Panc1 (cell line): ENCODE data around the gene ING4. TPM values are rescaled to one million over a fixed set of nuclear protein-coding genes. Genes with fewer than 3 reads are reported as not detected.

Experiments
- ATAC-seq: fragments of 200-7000 bp; cut with Tn5 transposase; 2 replicates; pipeline ENCODE4 v1.9.1; 2020; ENCODE audit warnings: mild to moderate bottlenecking, moderate library complexity
- BruUV-seq: library from RNA; stranded (reverse); fragments of 400-500 nt; replicated peaks from 2 replicates; lab custom pipeline; 2021; lab: Mats Ljungman, UMichigan
- CTCF ChIA-PET: fragments of 300-600 bp; sonication (Branson Sonifier 250); formaldehyde crosslinking; loops from one replicate; lab custom pipeline; 2022; ENCODE audit warnings: antibody characterized with exemption; lab: Charles Lee
- POLR2A ChIA-PET: fragments of 300-600 bp; sonication (Branson Sonifier 250); formaldehyde crosslinking; loops from one replicate; lab custom pipeline; 2022; ENCODE audit warnings: antibody characterized with exemption; lab: Charles Lee
- DNase-seq: peaks from one replicate; pipeline ENCODE4 v3.0.0-alpha.2; 2010; ENCODE audit warnings: low read depth, low spot score
- H3K27ac ChIP-seq: 2 replicates; pipeline ENCODE4 v1.5.1; 2011; ENCODE audit warnings: mild to moderate bottlenecking, low read length, inconsistent platforms
- H3K27me3 ChIP-seq: fragments of 200-500 bp; sonication (Bioruptor generic); 2 replicates; pipeline ENCODE4 v1.6.0; 2014; ENCODE audit warnings: low read length, inconsistent platforms; ENCODE audit not compliant: control insufficient read depth, insufficient read depth
- H3K36me3 ChIP-seq: fragments of 200-500 bp; sonication (Bioruptor generic); 2 replicates; pipeline ENCODE4 v1.5.1; 2014; ENCODE audit warnings: inconsistent platforms, mild to moderate bottlenecking, low read length, moderate library complexity; ENCODE audit not compliant: control insufficient read depth, insufficient read depth
- H3K4me1 ChIP-seq: 2 replicates; pipeline ENCODE4 v1.5.1; 2011; ENCODE audit warnings: inconsistent platforms, mild to moderate bottlenecking, low read length, moderate library complexity; ENCODE audit not compliant: control insufficient read depth, insufficient read depth
- H3K4me3 ChIP-seq, 2 experiments: 2 replicates each; pipeline ENCODE4 v1.5.1; 2011 to 2012; ENCODE audit warnings: low read depth in 2 of 2, low read length in 2 of 2, mild to moderate bottlenecking in 2 of 2, inconsistent platforms in 1 of 2, moderate library complexity in 1 of 2
- H3K9me3 ChIP-seq: fragments of 200-500 bp; sonication (Bioruptor generic); 2 replicates; pipeline ENCODE4 v1.5.1; 2014; ENCODE audit warnings: low read depth, mild to moderate bottlenecking, inconsistent platforms, low read length, moderate library complexity; ENCODE audit not compliant: control insufficient read depth, insufficient read depth
- POLR2AphosphoS5 ChIP-seq: IDR thresholded peaks from 2 replicates; pipeline ENCODE4 v1.6.1; 2012; ENCODE audit warnings: mild to moderate bottlenecking, low read depth, low read length, moderate library complexity
- SIN3A ChIP-seq: IDR thresholded peaks from 2 replicates; pipeline ENCODE4 v1.6.1; 2012; ENCODE audit warnings: low read depth, mild to moderate bottlenecking, low read length, moderate library complexity, borderline replicate concordance; ENCODE audit not compliant: insufficient read depth
- TCF7L2 ChIP-seq: IDR thresholded peaks from 2 replicates; pipeline ENCODE4 v1.6.1; 2011; ENCODE audit warnings: mild to moderate bottlenecking, low read depth, low read length, inconsistent platforms
- in situ Hi-C: cut with HindIII; loops from 2 replicates; pipeline ENCODE4 v1.10.0; 2016; ENCODE audit warnings: low sequenced_read_pairs, low pct_unique_long_range_greater_than_20kb
- intact Hi-C: fragments of 100-400 bp; cut with micrococcal nuclease; formaldehyde crosslinking; loops from one replicate; pipeline ENCODE4 v1.10.0; 2022; ENCODE audit not compliant: unreplicated experiment
- total RNA-seq: library from RNA; stranded (reverse); gene quantifications from one replicate; pipeline ENCODE4 v1.2.1, GENCODE V29; 2021; ENCODE audit not compliant: unreplicated experiment
- TF ChIP-seq, protein P1 (sequence below), 2 experiments: IDR thresholded peaks; 2 replicates each; pipeline ENCODE4 v1.6.1; 2011 to 2012; ENCODE audit warnings: low read depth in 2 of 2, control low read depth in 1 of 2, low read length in 1 of 2, mild to moderate bottlenecking in 1 of 2, moderate library complexity in 1 of 2; ENCODE audit not compliant: insufficient read depth in 1 of 2
- TF ChIP-seq, protein P2 (sequence below): fragments of 450-650 bp; IDR thresholded peaks from 2 replicates; pipeline ENCODE4 v1.5.1; 2017; ENCODE audit warnings: mild to moderate bottlenecking

The ING4 gene
- total RNA-seq, 1 experiment from 2014 or later = 11.4 TPM

DNA sequence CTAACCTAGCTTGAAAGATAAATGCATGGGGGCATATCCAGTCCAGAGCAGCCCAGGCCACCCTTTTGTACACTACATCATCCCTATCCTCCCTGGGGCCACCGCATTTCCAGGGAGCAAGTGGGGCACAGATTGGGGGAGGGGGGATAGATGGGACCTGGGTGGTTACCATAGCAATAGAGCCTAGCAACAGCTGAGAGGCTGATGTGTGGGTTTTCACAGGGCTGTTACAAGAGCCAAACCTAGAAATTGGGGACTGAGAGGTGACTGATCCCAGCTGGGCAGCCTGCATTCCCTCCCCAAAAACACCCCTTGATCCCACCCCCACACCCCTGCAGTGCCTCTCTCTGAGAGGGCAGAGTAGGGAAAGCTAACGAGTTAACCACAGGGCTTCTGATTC is 30.0 kb upstream of the ING4 start:
- POLR2A ChIA-PET = interaction anchor here (0.5 kb wide), 1 partner anchor 11 kb away, joined by 7 read pairs; no protein-coding TSS in a partner anchor
- DNase-seq (no peak), ATAC-seq (no peak)
- no peak overlapping the region for H3K27ac ChIP-seq
- intact Hi-C loops (no loop called here), in situ Hi-C loops (no loop called here)
- TF ChIP-seq POLR2AphosphoS5 = no peak
- no peak for TF ChIP-seq SIN3A
- TF ChIP-seq, protein P1, sequence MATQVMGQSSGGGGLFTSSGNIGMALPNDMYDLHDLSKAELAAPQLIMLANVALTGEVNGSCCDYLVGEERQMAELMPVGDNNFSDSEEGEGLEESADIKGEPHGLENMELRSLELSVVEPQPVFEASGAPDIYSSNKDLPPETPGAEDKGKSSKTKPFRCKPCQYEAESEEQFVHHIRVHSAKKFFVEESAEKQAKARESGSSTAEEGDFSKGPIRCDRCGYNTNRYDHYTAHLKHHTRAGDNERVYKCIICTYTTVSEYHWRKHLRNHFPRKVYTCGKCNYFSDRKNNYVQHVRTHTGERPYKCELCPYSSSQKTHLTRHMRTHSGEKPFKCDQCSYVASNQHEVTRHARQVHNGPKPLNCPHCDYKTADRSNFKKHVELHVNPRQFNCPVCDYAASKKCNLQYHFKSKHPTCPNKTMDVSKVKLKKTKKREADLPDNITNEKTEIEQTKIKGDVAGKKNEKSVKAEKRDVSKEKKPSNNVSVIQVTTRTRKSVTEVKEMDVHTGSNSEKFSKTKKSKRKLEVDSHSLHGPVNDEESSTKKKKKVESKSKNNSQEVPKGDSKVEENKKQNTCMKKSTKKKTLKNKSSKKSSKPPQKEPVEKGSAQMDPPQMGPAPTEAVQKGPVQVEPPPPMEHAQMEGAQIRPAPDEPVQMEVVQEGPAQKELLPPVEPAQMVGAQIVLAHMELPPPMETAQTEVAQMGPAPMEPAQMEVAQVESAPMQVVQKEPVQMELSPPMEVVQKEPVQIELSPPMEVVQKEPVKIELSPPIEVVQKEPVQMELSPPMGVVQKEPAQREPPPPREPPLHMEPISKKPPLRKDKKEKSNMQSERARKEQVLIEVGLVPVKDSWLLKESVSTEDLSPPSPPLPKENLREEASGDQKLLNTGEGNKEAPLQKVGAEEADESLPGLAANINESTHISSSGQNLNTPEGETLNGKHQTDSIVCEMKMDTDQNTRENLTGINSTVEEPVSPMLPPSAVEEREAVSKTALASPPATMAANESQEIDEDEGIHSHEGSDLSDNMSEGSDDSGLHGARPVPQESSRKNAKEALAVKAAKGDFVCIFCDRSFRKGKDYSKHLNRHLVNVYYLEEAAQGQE (IDR thresholded peaks at IDR 0.05; ENCODE audit: insufficient read depth in 1 of 2, low read depth in 2 of 2, low read length in 1 of 2) = no peak
- no peak for TF ChIP-seq TCF7L2
- TF ChIP-seq, protein P2, sequence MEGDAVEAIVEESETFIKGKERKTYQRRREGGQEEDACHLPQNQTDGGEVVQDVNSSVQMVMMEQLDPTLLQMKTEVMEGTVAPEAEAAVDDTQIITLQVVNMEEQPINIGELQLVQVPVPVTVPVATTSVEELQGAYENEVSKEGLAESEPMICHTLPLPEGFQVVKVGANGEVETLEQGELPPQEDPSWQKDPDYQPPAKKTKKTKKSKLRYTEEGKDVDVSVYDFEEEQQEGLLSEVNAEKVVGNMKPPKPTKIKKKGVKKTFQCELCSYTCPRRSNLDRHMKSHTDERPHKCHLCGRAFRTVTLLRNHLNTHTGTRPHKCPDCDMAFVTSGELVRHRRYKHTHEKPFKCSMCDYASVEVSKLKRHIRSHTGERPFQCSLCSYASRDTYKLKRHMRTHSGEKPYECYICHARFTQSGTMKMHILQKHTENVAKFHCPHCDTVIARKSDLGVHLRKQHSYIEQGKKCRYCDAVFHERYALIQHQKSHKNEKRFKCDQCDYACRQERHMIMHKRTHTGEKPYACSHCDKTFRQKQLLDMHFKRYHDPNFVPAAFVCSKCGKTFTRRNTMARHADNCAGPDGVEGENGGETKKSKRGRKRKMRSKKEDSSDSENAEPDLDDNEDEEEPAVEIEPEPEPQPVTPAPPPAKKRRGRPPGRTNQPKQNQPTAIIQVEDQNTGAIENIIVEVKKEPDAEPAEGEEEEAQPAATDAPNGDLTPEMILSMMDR = no peak
- H3K9me3 ChIP-seq = no peaks in the 10 kb centered on the region
- H3K36me3 ChIP-seq = peaks cover 4% of the 10 kb centered on the region; the same call in 1 of the 2 replicates
- H3K27me3 ChIP-seq = no peaks in the 10 kb centered on the region
- no TSS peak for BruUV-seq
- H3K4me1 ChIP-seq = peaks cover 6% of the 10 kb centered on the region
- CTCF ChIA-PET = interaction anchor here (0.6 kb wide), 1 partner anchor 13 kb away, joined by 3 read pairs; no protein-coding TSS in a partner anchor
- no peak overlapping the region for H3K4me3 ChIP-seq

DNA sequence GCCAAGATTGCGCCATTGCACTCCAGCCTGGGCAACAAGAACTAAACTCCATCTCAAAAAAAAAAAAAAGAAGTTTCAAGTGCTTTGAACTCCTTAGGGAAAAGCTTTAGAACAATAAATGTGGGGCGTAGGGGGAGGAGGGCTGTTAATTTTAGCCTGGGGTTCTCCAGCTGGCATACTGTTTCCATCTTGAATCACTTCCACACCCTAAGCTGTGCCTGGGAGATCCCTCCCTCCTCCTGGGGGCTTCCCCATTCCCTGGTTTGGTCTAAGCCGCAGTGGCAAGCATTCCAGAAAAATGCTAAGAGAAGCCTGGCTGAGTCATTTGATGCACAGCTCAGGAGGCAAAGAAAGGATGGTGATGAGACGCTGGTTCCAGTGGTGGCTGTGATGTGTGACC is 28.6 kb upstream of the ING4 start:
- Histone ChIP-seq H3K4me1 (peaks cover 14% of the 10 kb centered on the region), H3K4me3 (no peak overlapping the region), H3K9me3 (no peaks in the 10 kb centered on the region), H3K27ac (no peak overlapping the region), H3K36me3 (peaks cover 4% of the 10 kb centered on the region; the same call in 1 of the 2 replicates), H3K27me3 (no peaks in the 10 kb centered on the region)
- DNase-seq = no peak
- in situ Hi-C loops (no loop called here), intact Hi-C loops (no loop called here)
- BruUV-seq = no TSS peak
- ChIA-PET POLR2A (interaction anchor here (0.5 to 0.6 kb wide), 2 partner anchors 119 to 157 kb away, joined by 3 to 8 read pairs; partner anchors contain the start of gene GAPDH), CTCF (no interaction called here)
- TF ChIP-seq, protein P1 (IDR thresholded peaks at IDR 0.05; ENCODE audit: insufficient read depth in 1 of 2, low read depth in 2 of 2, low read length in 1 of 2) = no peak
- TF ChIP-seq SIN3A (no peak), TCF7L2 (no peak), POLR2AphosphoS5 (no peak)
- TF ChIP-seq, protein P2 = no peak
- no peak for ATAC-seq
